DMS79 (cell line): Measurements from ENCODE around the gene COG3.
A peak's percentile ranks its signal among the peaks of the same experiment; 100 is the strongest.

Experiments used
- DNase-seq: peaks from one replicate; lab custom pipeline; 2025; lab: John Stamatoyannopoulos, UW

Gene COG3

GRCh38 chr13:45506811-45507210 is 42.1 kb downstream of the COG3 start:
- DNase-seq = no peak

- DNase-seq = no peak
These were observed 44.0 kb downstream of the COG3 start for GRCh38 chr13:45508776-45509175.

GRCh38 chr13:45510672-45511071 is 45.9 kb downstream of the COG3 start:
- no peak for DNase-seq

- peak; percentile 22 for DNase-seq
These were observed 46.8 kb downstream of the COG3 start for GRCh38 chr13:45511310-45512097.

- DNase-seq = no peak
These were observed 47.4 kb downstream of the COG3 start for GRCh38 chr13:45512098-45512496.

- DNase-seq = no peak
These were observed 52.0 kb downstream of the COG3 start for GRCh38 chr13:45516757-45517156.

GRCh38 chr13:45518525-45519245 is 53.9 kb downstream of the COG3 start:
- no peak for DNase-seq

GRCh38 chr13:45519493-45519892 is 54.8 kb downstream of the COG3 start:
- no peak for DNase-seq

GRCh38 chr13:45521297-45521696 is 56.6 kb downstream of the COG3 start:
- no peak for DNase-seq

GRCh38 chr13:45522571-45522970 is 57.8 kb downstream of the COG3 start:
- DNase-seq = no peak

- DNase-seq = no peak
These were observed 63.1 kb downstream of the COG3 start for GRCh38 chr13:45527699-45528462.

GRCh38 chr13:45529758-45530157 is 65.0 kb downstream of the COG3 start:
- no peak for DNase-seq

GRCh38 chr13:45534604-45535003 is 69.9 kb downstream of the COG3 start:
- no peak for DNase-seq

GRCh38 chr13:45536224-45536623 is 71.5 kb downstream of the COG3 start:
- DNase-seq = no peak

GRCh38 chr13:45537516-45537915 is 72.8 kb downstream of the COG3 start:
- DNase-seq = no peak

- DNase-seq = no peak
These were observed 73.6 kb downstream of the COG3 start for GRCh38 chr13:45538382-45538781.

- DNase-seq = no peak
These were observed 75.5 kb downstream of the COG3 start for GRCh38 chr13:45540195-45540594.

GRCh38 chr13:45540864-45541263 is 76.1 kb downstream of the COG3 start:
- DNase-seq = no peak

GRCh38 chr13:45541806-45542205 is 77.1 kb downstream of the COG3 start:
- DNase-seq = no peak

GRCh38 chr13:45542391-45542790 is 77.7 kb downstream of the COG3 start:
- DNase-seq = no peak

GRCh38 chr13:45542878-45543277 is 78.1 kb downstream of the COG3 start:
- DNase-seq = no peak

- DNase-seq = no peak
These were observed 79.8 kb downstream of the COG3 start for GRCh38 chr13:45544520-45544919.
